Endothelial cell of umbilical vein (primary cell): ENCODE measurements around the gene ZG16B. TPM values are rescaled to one million over a fixed set of nuclear protein-coding genes. Genes with fewer than 3 reads are reported as not detected.

ENCODE experiments used
- BruUV-seq: library from RNA; stranded (reverse); fragments of 400-500 nt; replicated peaks from 2 replicates; lab custom pipeline; 2021; lab: Mats Ljungman, UMichigan
- CTCF ChIA-PET: fragments of 300-600, 350-600 bp; sonication (Branson Sonifier 250); formaldehyde crosslinking; loops from one replicate; lab custom pipeline; 2021; ENCODE audit warnings: antibody characterized with exemption, inconsistent platforms; lab: Charles Lee
- POLR2A ChIA-PET: fragments of 300-600, 350-600 bp; sonication (Branson Sonifier 250); formaldehyde crosslinking; loops from one replicate; lab custom pipeline; 2021; ENCODE audit warnings: antibody characterized with exemption, inconsistent platforms; lab: Charles Lee
- DNase-seq: peaks from one replicate; pipeline ENCODE4 v3.0.0-alpha.2; 2011; ENCODE audit warnings: low read depth, low spot score
- FAIRE-seq: peaks from 2 replicates; lab custom pipeline; 2011; peaks lifted over from hg19 to GRCh38; lab: Jason Lieb, UNC
- H2AFZ ChIP-seq: 2 replicates; pipeline ENCODE4 v1.6.0; 2012; ENCODE audit warnings: low read depth, low read length, control low read depth, inconsistent platforms
- H3K27ac ChIP-seq: 2 replicates; pipeline ENCODE4 v1.5.1; 2011; ENCODE audit warnings: low read depth, mild to moderate bottlenecking, control low read depth, low read length, moderate library complexity; ENCODE audit not compliant: insufficient read depth
- H3K27me3 ChIP-seq, 2 experiments: 2 replicates each; pipeline versions ENCODE4 v1.6.0 to v1.6.1; 2011; ENCODE audit warnings: low read length in 2 of 2, mixed read lengths in 1 of 2; ENCODE audit not compliant: control insufficient read depth in 2 of 2, insufficient read depth in 2 of 2
- H3K36me3 ChIP-seq, 2 experiments: 2 replicates in 1 of 2; 3 replicates in 1 of 2; pipeline ENCODE4 v1.5.1; 2011; ENCODE audit warnings: low read length in 2 of 2, mild to moderate bottlenecking in 1 of 2, moderate library complexity in 1 of 2; ENCODE audit not compliant: control insufficient read depth in 2 of 2, insufficient read depth in 2 of 2; ENCODE audit errors: extremely low read depth in 1 of 2
- H3K4me1 ChIP-seq: 3 replicates; pipeline ENCODE4 v1.5.1; 2011; ENCODE audit warnings: mild to moderate bottlenecking, low read length; ENCODE audit not compliant: control insufficient read depth, insufficient read depth; ENCODE audit errors: extremely low read depth
- H3K4me2 ChIP-seq: 2 replicates; pipeline ENCODE4 v1.6.1; 2011; ENCODE audit warnings: low read length, control low read depth, mixed read lengths; ENCODE audit not compliant: insufficient read depth
- H3K4me3 ChIP-seq, 3 experiments: fragments of 200-600 bp in 1 of 3; sonication (generic), shearing (Covaris generic) in 1 of 3; replicated peaks in 1 of 3; 2 replicates each; pipeline ENCODE4 v1.5.1; 2011 to 2016; ENCODE audit warnings: control low read depth in 3 of 3, low read length in 3 of 3, mild to moderate bottlenecking in 2 of 3, inconsistent platforms in 1 of 3, low read depth in 1 of 3, moderate library complexity in 1 of 3; ENCODE audit not compliant: insufficient read depth in 1 of 3
- H3K79me2 ChIP-seq: 2 replicates; pipeline ENCODE4 v1.6.0; 2012; ENCODE audit warnings: low read length, inconsistent platforms; ENCODE audit not compliant: control insufficient read depth, insufficient read depth
- H3K9ac ChIP-seq: replicated peaks from 2 replicates; pipeline ENCODE3; 2011; ENCODE audit warnings: low read length, control low read depth; ENCODE audit not compliant: insufficient read depth; ENCODE audit errors: extremely low read depth
- H3K9me1 ChIP-seq: replicated peaks from 3 replicates; pipeline ENCODE4 v1.6.0; 2011; ENCODE audit warnings: mild to moderate bottlenecking, low read length; ENCODE audit not compliant: control insufficient read depth, insufficient read depth; ENCODE audit errors: extremely low read depth
- H3K9me3 ChIP-seq: replicated peaks from 2 replicates; pipeline ENCODE4 v1.5.1; 2012; ENCODE audit warnings: low read length, inconsistent platforms; ENCODE audit not compliant: control insufficient read depth, insufficient read depth
- H4K20me1 ChIP-seq: replicated peaks from 2 replicates; pipeline ENCODE3; 2011; ENCODE audit warnings: mild to moderate bottlenecking, low read length; ENCODE audit not compliant: control insufficient read depth, insufficient read depth; ENCODE audit errors: extremely low read depth
- CTCF ChIP-seq, 2 donors: IDR thresholded peaks; 1 replicate in 1 of 2; 2 replicates in 1 of 2; pipeline ENCODE4 v1.5.1; 2011; ENCODE audit warnings: low read length in 2 of 2, mild to moderate bottlenecking in 2 of 2, moderate library complexity in 2 of 2, control low read depth in 1 of 2, inconsistent platforms in 1 of 2, low read depth in 1 of 2; ENCODE audit not compliant: insufficient read depth in 1 of 2; ENCODE audit errors: extremely low read depth in 1 of 2
- EZH2 ChIP-seq: IDR thresholded peaks from 2 replicates; pipeline ENCODE4 v1.6.1; 2012; ENCODE audit warnings: borderline replicate concordance, low read depth, mild to moderate bottlenecking, moderate library complexity, low read length, inconsistent platforms; ENCODE audit not compliant: severe bottlenecking
- FOS ChIP-seq: IDR thresholded peaks from 2 replicates; pipeline ENCODE4 v1.6.1; 2011; ENCODE audit warnings: mild to moderate bottlenecking, low read length, moderate library complexity, borderline replicate concordance; ENCODE audit not compliant: insufficient read depth
- GATA2 ChIP-seq: IDR thresholded peaks from 2 replicates; pipeline ENCODE4 v1.7.0; 2011; ENCODE audit warnings: low read depth, mild to moderate bottlenecking, moderate library complexity, mixed read lengths, low read length; ENCODE audit not compliant: insufficient read length, insufficient read depth
- JUN ChIP-seq: IDR thresholded peaks from 2 replicates; pipeline ENCODE4 v1.6.1; 2011; ENCODE audit warnings: borderline replicate concordance, low read depth; ENCODE audit not compliant: insufficient read length, insufficient read depth
- MYC ChIP-seq: IDR thresholded peaks from one replicate; pipeline ENCODE4 v1.6.1; 2011; ENCODE audit warnings: mild to moderate bottlenecking, low read depth, low read length
- POLR2A ChIP-seq: IDR thresholded peaks from 2 replicates; pipeline ENCODE4 v1.6.1; 2012; ENCODE audit warnings: low read depth, mild to moderate bottlenecking, control low read depth, low read length
- POLR2AphosphoS5 ChIP-seq: IDR thresholded peaks from 2 replicates; pipeline ENCODE4 v1.6.1; 2012; ENCODE audit warnings: low read depth, mild to moderate bottlenecking, control low read depth, low read length, moderate library complexity; ENCODE audit not compliant: insufficient read depth
- dilution Hi-C: fragments of 300-500 bp; cut with MboI; formaldehyde crosslinking; loops from one replicate; pipeline ENCODE4 v1.15.0; 2019; ENCODE audit warnings: low sequenced_read_pairs; ENCODE audit not compliant: extremely low pct_ligation_motif_present
- intact Hi-C: fragments of 100-400 bp; cut with micrococcal nuclease; formaldehyde crosslinking; loops from one replicate; pipeline ENCODE4 v1.10.0; 2022
- polyA plus RNA-seq, 4 experiments: library from polyadenylated mRNA; depleted of rRNA in 3 of 4; stranded (reverse) in 3 of 4; unstranded in 1 of 4; fragments of >200 nt; gene quantifications; 2 replicates each; pipeline versions ENCODE4 v1.2.1 to v1.2.3, GENCODE V29; 2011 to 2012; ENCODE audit warnings: missing spikeins in 1 of 4
- total RNA-seq: library from RNA; stranded (reverse); gene quantifications from 2 replicates; pipeline ENCODE4 v1.2.3, GENCODE V29; 2021
- TF ChIP-seq, protein P1 (sequence below): IDR thresholded peaks from 2 replicates; pipeline ENCODE4 v1.6.1; 2011; ENCODE audit not compliant: insufficient read depth, insufficient read length

The ZG16B gene
- total and polyA plus RNA-seq, 2 donors (not counting 3 experiments of a cell fraction or from before 2014, with no cell fraction given), result 0.22 TPM; not detected in 1

DNA sequence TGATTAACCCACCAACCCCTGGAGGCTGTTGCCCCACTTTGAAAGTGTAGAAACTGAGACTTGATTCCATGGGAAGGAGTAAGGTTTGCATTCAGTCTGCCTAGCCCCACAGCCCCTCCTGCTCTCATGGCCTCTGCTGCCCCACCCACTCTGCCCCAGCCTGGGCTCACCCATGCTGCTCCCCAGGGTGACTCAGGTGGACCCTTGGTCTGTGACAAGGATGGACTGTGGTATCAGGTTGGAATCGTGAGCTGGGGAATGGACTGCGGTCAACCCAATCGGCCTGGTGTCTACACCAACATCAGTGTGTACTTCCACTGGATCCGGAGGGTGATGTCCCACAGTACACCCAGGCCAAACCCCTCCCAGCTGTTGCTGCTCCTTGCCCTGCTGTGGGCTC is 25.4 kb upstream of the ZG16B start:
- Histone ChIP-seq H2AFZ (no peak overlapping the region), H3K27me3 (peaks cover 5 to 12% of the 10 kb centered on the region in 2 experiments), H3K27ac (no peak overlapping the region), H3K9me1 (no peaks in the 10 kb centered on the region), H3K9ac (no peak overlapping the region), H4K20me1 (no peaks in the 10 kb centered on the region), H3K4me3 (no peak overlapping the region), H3K79me2 (no peaks in the 10 kb centered on the region), H3K36me3 (no peaks in the 10 kb centered on the region), H3K4me2 (no peak overlapping the region), H3K4me1 (no peaks in the 10 kb centered on the region), H3K9me3 (no peaks in the 10 kb centered on the region)
- intact Hi-C loops, result no loop called here
- FAIRE-seq, result no peak
- POLR2A ChIA-PET, result no interaction called here
- CTCF ChIA-PET, result no interaction called here
- DNase-seq, result no peak
- BruUV-seq, result no TSS peak
- TF ChIP-seq EZH2 (no peak), JUN (no peak), FOS (no peak), CTCF (IDR thresholded peaks at IDR 0.05; ENCODE audit: extremely low read depth in 1 of 2, insufficient read depth in 1 of 2, low read depth in 1 of 2, low read length in 2 of 2) (no peak), POLR2A (no peak), GATA2 (no peak), MYC (no peak), POLR2AphosphoS5 (no peak)
- TF ChIP-seq, protein P1, sequence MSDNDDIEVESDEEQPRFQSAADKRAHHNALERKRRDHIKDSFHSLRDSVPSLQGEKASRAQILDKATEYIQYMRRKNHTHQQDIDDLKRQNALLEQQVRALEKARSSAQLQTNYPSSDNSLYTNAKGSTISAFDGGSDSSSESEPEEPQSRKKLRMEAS, result no peak
- dilution Hi-C loops, result no loop called here
